Epithelial cell of esophagus (primary cell): ENCODE results near the gene OCEL1.

Experiments
- DNase-seq: peaks from one replicate; pipeline ENCODE4 v3.0.0; 2010; ENCODE audit warnings: low read depth
- H3K4me3 ChIP-seq: 2 replicates; pipeline ENCODE4 v1.5.1; 2011; ENCODE audit warnings: mild to moderate bottlenecking, low read length, control low read depth
- CTCF ChIP-seq: IDR thresholded peaks from 2 replicates; pipeline ENCODE4 v1.5.1; 2011; ENCODE audit warnings: low read depth, mild to moderate bottlenecking, low read length, control low read depth, inconsistent platforms; ENCODE audit not compliant: insufficient read depth; ENCODE audit errors: missing control alignments

The OCEL1 gene

DNA sequence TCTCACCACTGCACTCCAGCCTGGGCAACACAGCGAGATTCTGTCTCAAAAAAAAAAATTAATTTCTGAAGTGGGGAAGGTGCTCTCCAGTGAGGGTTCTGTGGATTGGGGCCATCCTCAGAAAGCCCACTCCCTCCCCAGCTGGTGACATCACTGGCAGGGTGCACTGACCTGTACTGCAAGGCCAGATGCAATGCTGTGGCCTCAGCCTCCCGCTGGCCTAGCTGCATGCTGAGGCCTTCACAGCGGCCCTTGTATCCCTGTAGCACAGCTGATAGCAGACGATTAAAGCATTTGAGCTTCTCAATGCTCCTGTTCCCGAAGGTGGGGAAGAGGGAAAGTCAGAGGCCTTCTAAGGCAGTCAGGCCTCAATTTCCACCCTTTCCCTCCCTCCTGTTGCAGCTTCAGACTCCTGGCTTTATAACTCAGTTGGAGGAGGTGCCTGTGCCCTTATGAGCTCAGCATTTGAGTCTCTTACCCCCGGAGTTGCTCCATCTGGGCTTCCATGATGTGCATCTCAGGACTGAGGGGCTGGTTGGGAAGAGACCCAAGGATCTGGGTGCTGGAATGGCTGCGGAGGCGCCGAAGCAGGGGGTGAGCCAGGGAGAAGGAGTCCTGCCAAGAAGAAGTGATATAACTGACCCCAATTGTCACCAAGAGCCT lies 33.2 kb downstream of the OCEL1 start:
- DNase-seq: peak; percentile 33
- H3K4me3 ChIP-seq: no peak overlapping the region

DNA sequence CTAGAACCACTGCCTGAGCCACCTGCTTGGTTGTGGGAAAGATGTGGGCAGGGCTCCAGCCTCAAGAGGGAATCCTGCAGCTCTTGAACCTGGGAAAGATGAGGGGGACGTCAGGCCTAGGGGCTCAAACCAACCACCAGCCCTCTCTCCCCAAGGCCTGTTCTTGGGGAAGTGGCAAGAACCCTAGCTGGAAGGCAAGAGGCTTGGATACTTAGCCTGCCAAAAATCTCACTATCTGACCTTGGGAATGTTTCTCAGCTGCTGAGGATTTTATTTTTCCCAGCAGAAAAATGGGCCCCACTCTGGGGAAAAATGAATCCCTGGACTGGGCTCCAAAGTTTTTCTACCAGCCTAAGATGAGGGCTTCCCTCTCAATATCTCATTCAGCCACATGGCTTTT lies 33.9 kb downstream of the OCEL1 start:
- no peak for TF ChIP-seq CTCF
- DNase-seq: no peak
- H3K4me3 ChIP-seq: no peak overlapping the region

More for the DNA sequence above, 33.2 kb downstream of the OCEL1 start:
- no peak for TF ChIP-seq CTCF

- peak; percentile 86 for DNase-seq
- no peak overlapping the region for H3K4me3 ChIP-seq
- peak; percentile 86 for TF ChIP-seq CTCF
Observed at GRCh38 chr19:17260842-17261325, 34.9 kb downstream of the OCEL1 start.

DNA sequence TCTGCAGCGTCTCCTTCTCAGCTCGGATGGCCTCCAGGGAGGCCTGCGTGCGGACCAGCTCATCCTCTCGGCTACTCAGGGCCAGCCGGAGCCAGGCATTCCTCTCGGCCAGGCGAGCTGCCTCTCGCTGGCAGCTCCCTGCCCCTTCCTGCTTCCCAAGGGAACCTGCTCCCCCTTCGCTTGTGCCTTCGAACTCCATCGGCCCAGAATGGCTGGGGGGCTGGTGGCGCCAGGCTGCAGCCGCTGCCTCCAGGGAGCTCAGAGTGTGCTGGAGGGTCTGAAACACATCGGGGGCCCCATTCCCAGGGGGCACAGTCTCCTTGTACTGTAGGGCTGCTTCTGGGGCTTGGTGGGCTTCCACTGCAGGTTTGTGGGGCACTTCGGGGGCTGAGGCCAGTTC lies 36.5 kb downstream of the OCEL1 start:
- DNase-seq: no peak
- no peak overlapping the region for H3K4me3 ChIP-seq
- TF ChIP-seq CTCF: no peak

DNA sequence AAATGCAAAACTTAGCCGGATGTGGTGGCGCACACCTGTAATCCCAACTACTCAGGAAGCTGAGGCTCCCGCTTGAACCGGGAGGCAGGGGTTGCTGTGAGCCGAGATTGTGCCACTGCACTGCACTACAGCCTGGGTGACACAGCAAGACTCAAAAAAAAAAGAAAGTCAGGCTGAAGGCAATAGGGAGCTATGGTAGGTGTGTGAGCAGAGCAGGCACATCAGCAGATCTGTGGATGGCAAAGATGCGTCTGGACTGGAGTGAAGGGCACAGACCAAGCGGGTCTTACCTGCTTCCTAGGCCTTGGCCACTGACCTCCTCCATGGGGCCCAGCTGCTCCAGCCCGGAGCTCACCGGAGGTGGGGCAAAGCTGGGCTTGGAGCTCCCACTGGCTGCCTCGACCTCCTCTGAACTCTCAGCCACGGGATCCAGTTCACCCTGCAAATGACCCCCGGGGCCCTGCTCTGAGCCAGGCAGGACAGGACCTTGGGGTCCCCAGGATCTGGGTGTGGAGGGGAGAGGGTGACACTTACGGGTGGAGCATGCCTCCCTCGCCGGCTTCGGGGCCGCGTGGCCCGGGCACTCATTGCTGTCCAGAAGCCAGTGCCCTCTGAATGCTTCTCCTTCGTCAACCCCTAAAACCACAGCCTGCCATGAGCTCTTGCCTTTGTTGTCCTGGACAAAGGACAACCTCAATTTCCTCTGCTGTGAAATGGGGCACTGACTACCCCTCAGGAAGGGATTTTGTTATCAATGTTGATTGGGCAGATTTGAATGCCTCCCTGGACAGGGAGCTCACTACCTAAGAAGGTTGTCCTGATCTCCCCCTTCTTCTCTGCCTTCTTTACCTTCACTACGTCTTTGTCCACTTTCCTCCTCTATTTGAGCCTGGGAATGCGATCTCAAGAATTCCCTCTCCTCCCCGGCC lies 38.0 kb downstream of the OCEL1 start:
- DNase-seq: no peak
- TF ChIP-seq CTCF: no peak

GRCh38 chr19:17264641-17264979 lies 38.6 kb downstream of the OCEL1 start, which contains the start of gene USHBP1:
Gene USHBP1, minus strand, starts transcription at chr19:17264745. Its CDS starts 446 bp downstream, at chr19:17264299.
- no peak for TF ChIP-seq CTCF
- no peak for DNase-seq
- no peak within 1 kb of the TSS for H3K4me3 ChIP-seq

More for the DNA sequence above, 38.0 kb downstream of the OCEL1 start:
- H3K4me3 ChIP-seq: no peak overlapping the region
